ENCODE results near the gene TMEM98.
"Not testable (repeated sequence)": the region's sequence is repeated elsewhere in the genome, so short reads cannot be mapped to it uniquely, and the experiment has no call there.

The TMEM98 gene

DNA sequence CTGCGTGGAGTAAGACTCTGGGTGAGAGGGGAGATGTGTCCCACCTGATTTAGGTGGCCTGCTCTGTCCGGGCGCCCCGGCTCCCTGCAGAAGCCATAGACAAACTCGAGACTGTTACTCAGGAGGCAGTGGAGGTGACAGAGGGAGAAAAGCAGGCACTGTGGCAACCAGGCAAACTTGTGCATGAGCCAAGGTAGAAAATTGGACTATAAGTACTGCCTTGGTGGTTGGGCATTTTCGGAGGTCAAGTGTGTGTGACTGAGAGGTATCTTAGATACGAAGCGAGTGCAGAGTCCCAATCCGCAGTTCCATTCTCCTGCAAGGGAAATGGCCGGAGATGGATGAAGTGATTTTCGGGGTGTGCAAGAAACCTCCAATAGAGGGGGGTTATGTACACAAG, 36.6 kb downstream of the TMEM98 start:
- H3K9me3 Mint-ChIP-seq: peaks cover 7% of the 10 kb centered on the region
- no peak overlapping the region for H3K27ac Mint-ChIP-seq
- peaks cover 53% of the 10 kb centered on the region for H3K27me3 Mint-ChIP-seq (ENCODE audit: low read depth)
- no peaks in the 10 kb centered on the region for H3K4me1 Mint-ChIP-seq (ENCODE audit: low read depth)
- H3K4me3 Mint-ChIP-seq: no peak overlapping the region
- no peaks in the 10 kb centered on the region for H3K36me3 Mint-ChIP-seq (ENCODE audit: low read depth)

GRCh38 chr17:32969231-32969630, 41.3 kb downstream of the TMEM98 start:
- Mint-ChIP-seq H3K4me1 (ENCODE audit: low read depth) (peaks cover 15% of the 10 kb centered on the region), H3K27me3 (ENCODE audit: low read depth) (peaks cover 35% of the 10 kb centered on the region), H3K9me3 (peaks cover 15% of the 10 kb centered on the region)
- not testable (repeated sequence) for H3K36me3 Mint-ChIP-seq (ENCODE audit: low read depth); H3K4me3 Mint-ChIP-seq; H3K27ac Mint-ChIP-seq

GRCh38 chr17:32970281-32970680, 42.3 kb downstream of the TMEM98 start:
- no peak overlapping the region for H3K27ac Mint-ChIP-seq
- H3K9me3 Mint-ChIP-seq: peaks cover 15% of the 10 kb centered on the region
- H3K27me3 Mint-ChIP-seq (ENCODE audit: low read depth): peaks cover 28% of the 10 kb centered on the region
- H3K36me3 Mint-ChIP-seq (ENCODE audit: low read depth): no peaks in the 10 kb centered on the region
- peaks cover 15% of the 10 kb centered on the region for H3K4me1 Mint-ChIP-seq (ENCODE audit: low read depth)
- no peak overlapping the region for H3K4me3 Mint-ChIP-seq

DNA sequence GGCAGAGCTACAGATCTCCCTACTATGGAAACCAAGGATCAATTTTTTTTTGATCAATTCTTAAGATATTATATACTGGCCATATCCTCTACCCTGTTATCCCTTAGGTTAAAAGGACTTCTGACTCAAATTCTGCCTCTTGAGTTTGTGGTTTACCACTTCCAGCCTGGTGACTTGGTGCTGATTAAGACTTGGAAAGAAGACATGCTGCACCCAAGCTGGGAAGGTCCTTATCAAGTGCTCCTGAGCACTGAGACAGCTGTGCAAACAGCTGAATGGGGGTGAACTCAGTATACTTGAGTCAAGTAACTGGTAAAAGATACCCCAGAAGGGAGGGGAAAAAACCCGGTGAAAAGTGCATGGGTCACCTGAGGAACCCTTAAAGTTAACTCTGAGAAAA, 43.2 kb downstream of the TMEM98 start:
- Mint-ChIP-seq H3K4me1 (ENCODE audit: low read depth) (peaks cover 15% of the 10 kb centered on the region), H3K4me3 (peak overlapping the region; percentile 4), H3K36me3 (ENCODE audit: low read depth) (no peaks in the 10 kb centered on the region)

GRCh38 chr17:32976131-32976530, 48.2 kb downstream of the TMEM98 start:
- Mint-ChIP-seq H3K36me3 (ENCODE audit: low read depth) (no peaks in the 10 kb centered on the region), H3K27me3 (ENCODE audit: low read depth) (peaks cover 8% of the 10 kb centered on the region), H3K4me1 (ENCODE audit: low read depth) (peaks cover 8% of the 10 kb centered on the region), H3K27ac (no peak overlapping the region), H3K9me3 (peaks cover 11% of the 10 kb centered on the region), H3K4me3 (no peak overlapping the region)

More for the DNA sequence above, 43.2 kb downstream of the TMEM98 start:
- H3K9me3 Mint-ChIP-seq: peaks cover 15% of the 10 kb centered on the region
- peaks cover 21% of the 10 kb centered on the region for H3K27me3 Mint-ChIP-seq (ENCODE audit: low read depth)
- no peak overlapping the region for H3K27ac Mint-ChIP-seq

GRCh38 chr17:32976605-32977004, 48.7 kb downstream of the TMEM98 start:
- no peak overlapping the region for H3K27ac Mint-ChIP-seq
- peaks cover 3% of the 10 kb centered on the region for H3K4me1 Mint-ChIP-seq (ENCODE audit: low read depth)
- H3K4me3 Mint-ChIP-seq: no peak overlapping the region
- H3K36me3 Mint-ChIP-seq (ENCODE audit: low read depth): no peaks in the 10 kb centered on the region
- peaks cover 8% of the 10 kb centered on the region for H3K27me3 Mint-ChIP-seq (ENCODE audit: low read depth)
- peaks cover 11% of the 10 kb centered on the region for H3K9me3 Mint-ChIP-seq

- Mint-ChIP-seq H3K27ac (no peak overlapping the region), H3K9me3 (peaks cover 22% of the 10 kb centered on the region), H3K4me3 (no peak overlapping the region), H3K36me3 (ENCODE audit: low read depth) (no peaks in the 10 kb centered on the region), H3K27me3 (ENCODE audit: low read depth) (peaks cover 13% of the 10 kb centered on the region), H3K4me1 (ENCODE audit: low read depth) (no peaks in the 10 kb centered on the region)
Measured at GRCh38 chr17:32980230-32980629, 52.3 kb downstream of the TMEM98 start.

- H3K4me1 Mint-ChIP-seq (ENCODE audit: low read depth); H3K36me3 Mint-ChIP-seq (ENCODE audit: low read depth); H3K27ac Mint-ChIP-seq; H3K4me3 Mint-ChIP-seq: not testable (repeated sequence)
- Mint-ChIP-seq H3K27me3 (ENCODE audit: low read depth) (peaks cover 15% of the 10 kb centered on the region), H3K9me3 (peaks cover 22% of the 10 kb centered on the region)
Measured at GRCh38 chr17:32981611-32982010, 53.7 kb downstream of the TMEM98 start.

- Mint-ChIP-seq H3K4me3 (no peak overlapping the region), H3K9me3 (peaks cover 29% of the 10 kb centered on the region), H3K36me3 (ENCODE audit: low read depth) (no peaks in the 10 kb centered on the region), H3K4me1 (ENCODE audit: low read depth) (no peaks in the 10 kb centered on the region), H3K27ac (no peak overlapping the region), H3K27me3 (ENCODE audit: low read depth) (peaks cover 10% of the 10 kb centered on the region)
Measured at GRCh38 chr17:32985050-32985756, 57.2 kb downstream of the TMEM98 start.

DNA sequence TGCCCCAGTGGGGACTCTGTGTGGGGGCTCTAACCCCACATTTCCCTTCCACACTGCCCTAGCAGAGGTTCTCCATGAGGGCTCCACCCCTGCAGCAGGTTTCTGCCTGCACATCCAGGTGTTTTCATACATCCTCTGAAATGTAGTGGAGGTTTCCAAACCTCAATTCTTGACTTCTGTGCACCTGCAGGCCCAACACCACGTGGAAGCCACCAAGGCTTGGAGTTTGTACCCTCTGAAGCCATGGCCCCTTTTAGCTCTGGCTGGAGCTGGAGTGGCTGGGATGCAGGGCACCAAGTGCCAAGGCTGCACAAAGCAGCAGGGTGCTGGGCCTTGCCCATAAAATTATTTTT, 59.5 kb downstream of the TMEM98 start:
- H3K27me3 Mint-ChIP-seq (ENCODE audit: low read depth): peaks cover 10% of the 10 kb centered on the region
- H3K9me3 Mint-ChIP-seq: peaks cover 18% of the 10 kb centered on the region
- H3K36me3 Mint-ChIP-seq (ENCODE audit: low read depth); H3K4me1 Mint-ChIP-seq (ENCODE audit: low read depth); H3K27ac Mint-ChIP-seq; H3K4me3 Mint-ChIP-seq: not testable (repeated sequence)

DNA sequence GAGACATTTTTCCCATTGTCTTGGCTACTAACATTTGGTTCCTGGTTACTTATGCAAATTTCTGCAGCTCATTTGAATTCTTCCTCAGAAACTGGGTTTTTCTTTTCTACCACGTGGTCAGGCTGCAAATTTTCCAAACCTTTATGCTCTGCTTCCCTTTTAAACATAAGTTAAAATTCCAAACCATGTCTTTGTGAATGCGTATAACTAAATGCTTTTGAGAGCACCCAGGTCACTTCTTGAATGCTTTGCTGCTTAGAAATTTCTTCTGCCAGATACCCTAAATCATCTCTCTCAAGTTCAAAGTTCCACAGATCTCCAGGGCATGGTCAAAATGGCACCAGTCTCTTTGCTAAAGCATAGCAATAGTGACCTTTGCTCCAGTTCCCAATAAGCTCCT, 59.9 kb downstream of the TMEM98 start:
- not testable (repeated sequence) for H3K4me3 Mint-ChIP-seq; H3K36me3 Mint-ChIP-seq (ENCODE audit: low read depth); H3K27ac Mint-ChIP-seq; H3K4me1 Mint-ChIP-seq (ENCODE audit: low read depth)
- H3K9me3 Mint-ChIP-seq: peaks cover 18% of the 10 kb centered on the region
- peaks cover 10% of the 10 kb centered on the region for H3K27me3 Mint-ChIP-seq (ENCODE audit: low read depth)

GRCh38 chr17:32988481-32989101, 60.6 kb downstream of the TMEM98 start:
- H3K27ac Mint-ChIP-seq: no peak overlapping the region
- H3K27me3 Mint-ChIP-seq (ENCODE audit: low read depth): peaks cover 10% of the 10 kb centered on the region
- H3K4me1 Mint-ChIP-seq (ENCODE audit: low read depth): no peaks in the 10 kb centered on the region
- H3K4me3 Mint-ChIP-seq: no peak overlapping the region
- no peaks in the 10 kb centered on the region for H3K36me3 Mint-ChIP-seq (ENCODE audit: low read depth)
- peaks cover 18% of the 10 kb centered on the region for H3K9me3 Mint-ChIP-seq

- Mint-ChIP-seq H3K4me1 (ENCODE audit: low read depth) (no peaks in the 10 kb centered on the region), H3K27ac (no peak overlapping the region), H3K4me3 (no peak overlapping the region), H3K9me3 (peaks cover 14% of the 10 kb centered on the region), H3K27me3 (ENCODE audit: low read depth) (no peaks in the 10 kb centered on the region), H3K36me3 (ENCODE audit: low read depth) (no peaks in the 10 kb centered on the region)
Measured at GRCh38 chr17:32992321-32993033, 64.5 kb downstream of the TMEM98 start.

DNA sequence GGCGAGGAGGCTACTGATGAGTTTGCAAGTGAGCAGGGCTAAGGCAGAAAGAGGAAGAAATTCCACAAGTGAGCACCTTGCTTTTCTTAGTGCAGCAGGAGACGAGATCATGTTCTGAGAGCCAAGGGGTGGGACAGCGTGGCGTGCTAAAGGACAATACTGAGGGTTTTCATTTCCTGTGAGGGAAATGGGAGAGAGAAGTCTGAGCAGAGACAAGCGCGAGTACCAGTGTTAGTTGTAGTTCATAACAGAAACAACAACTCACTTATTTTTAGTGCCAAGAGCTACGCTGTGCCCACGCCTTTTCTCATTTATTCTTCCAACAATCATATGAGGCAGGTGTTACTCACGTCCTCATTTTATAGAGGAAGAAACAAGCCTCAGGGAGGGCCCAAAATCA, 66.0 kb downstream of the TMEM98 start:
- peaks cover 5% of the 10 kb centered on the region for H3K27me3 Mint-ChIP-seq (ENCODE audit: low read depth)
- H3K36me3 Mint-ChIP-seq (ENCODE audit: low read depth): no peaks in the 10 kb centered on the region
- peaks cover 2% of the 10 kb centered on the region for H3K9me3 Mint-ChIP-seq
- peaks cover 4% of the 10 kb centered on the region for H3K4me1 Mint-ChIP-seq (ENCODE audit: low read depth)
- no peak overlapping the region for H3K27ac Mint-ChIP-seq
- H3K4me3 Mint-ChIP-seq: no peak overlapping the region
